Keratinocyte (primary cell): Measurements from ENCODE around the gene HOXD10. TPM values are rescaled to one million over a fixed set of nuclear protein-coding genes. Genes with fewer than 3 reads are reported as not detected.

Source experiments
- DNase-seq: peaks from one replicate; pipeline ENCODE4 v3.0.0-alpha.2; 2011; ENCODE audit warnings: low read depth, missing footprints, low spot score
- FAIRE-seq: peaks from 2 replicates; lab custom pipeline; 2011; peaks lifted over from hg19 to GRCh38; lab: Jason Lieb, UNC
- H2AFZ ChIP-seq: 2 replicates; pipeline ENCODE4 v1.6.0; 2012; ENCODE audit warnings: low read length, control low read depth, inconsistent platforms; ENCODE audit not compliant: control insufficient read depth
- H3K27ac ChIP-seq: 2 replicates; pipeline ENCODE4 v1.5.1; 2011; ENCODE audit warnings: low read length; ENCODE audit not compliant: control insufficient read depth, insufficient read depth
- H3K27me3 ChIP-seq: 3 replicates; pipeline ENCODE4 v1.6.0; 2011; ENCODE audit warnings: low read length; ENCODE audit not compliant: control insufficient read depth, insufficient read depth; ENCODE audit errors: extremely low read depth
- H3K36me3 ChIP-seq, 2 experiments: 2 replicates in 1 of 2; 3 replicates in 1 of 2; pipeline ENCODE4 v1.5.1; 2011; ENCODE audit warnings: low read length in 2 of 2, mild to moderate bottlenecking in 1 of 2; ENCODE audit not compliant: control insufficient read depth in 2 of 2, insufficient read depth in 2 of 2; ENCODE audit errors: extremely low read depth in 1 of 2
- H3K4me1 ChIP-seq: 3 replicates; pipeline ENCODE4 v1.5.1; 2011; ENCODE audit warnings: low read length; ENCODE audit not compliant: control insufficient read depth, insufficient read depth; ENCODE audit errors: extremely low read depth
- H3K4me2 ChIP-seq: 3 replicates; pipeline ENCODE4 v1.6.0; 2011; ENCODE audit warnings: low read depth, low read length; ENCODE audit not compliant: control insufficient read depth, insufficient read depth; ENCODE audit errors: extremely low read depth
- H3K4me3 ChIP-seq, 3 experiments: fragments of 200-600 bp in 1 of 3; sonication (generic) in 1 of 3; 2 replicates in 2 of 3; 3 replicates in 1 of 3; pipeline ENCODE4 v1.5.1; 2011 to 2016; ENCODE audit warnings: low read length in 3 of 3, mild to moderate bottlenecking in 3 of 3, control low read depth in 2 of 3, inconsistent platforms in 1 of 3, low read depth in 1 of 3, mixed read lengths in 1 of 3, mixed run types in 1 of 3, moderate library complexity in 1 of 3; ENCODE audit not compliant: control insufficient read depth in 2 of 3, insufficient read depth in 2 of 3; ENCODE audit errors: extremely low read depth in 1 of 3
- H3K79me2 ChIP-seq: 2 replicates; pipeline ENCODE4 v1.6.0; 2012; ENCODE audit warnings: low read length; ENCODE audit not compliant: control insufficient read depth, insufficient read depth
- H3K9ac ChIP-seq: 3 replicates; pipeline ENCODE4 v1.6.0; 2011; ENCODE audit warnings: low read length; ENCODE audit not compliant: control insufficient read depth, insufficient read depth; ENCODE audit errors: extremely low read depth
- H3K9me1 ChIP-seq: 3 replicates; pipeline ENCODE4 v1.6.0; 2011; ENCODE audit warnings: low read length; ENCODE audit not compliant: control insufficient read depth, insufficient read depth; ENCODE audit errors: extremely low read depth
- H3K9me3 ChIP-seq: 2 replicates; pipeline ENCODE4 v1.5.1; 2012; ENCODE audit warnings: low read depth, low read length; ENCODE audit not compliant: control insufficient read depth
- H4K20me1 ChIP-seq: 3 replicates; pipeline ENCODE4 v1.6.0; 2011; ENCODE audit warnings: low read length; ENCODE audit not compliant: control insufficient read depth, insufficient read depth; ENCODE audit errors: extremely low read depth
- CTCF ChIP-seq, 3 experiments: IDR thresholded peaks in 1 of 3; conservative IDR thresholded peaks in 1 of 3; optimal IDR thresholded peaks in 1 of 3; 2 replicates in 2 of 3; 3 replicates in 1 of 3; pipeline versions ENCODE3 to v1.5.1; 2011; ENCODE audit warnings: low read length in 3 of 3, mild to moderate bottlenecking in 3 of 3, moderate library complexity in 2 of 3, control low read depth in 1 of 3, inconsistent platforms in 1 of 3; ENCODE audit not compliant: insufficient read depth in 2 of 3; ENCODE audit errors: extremely low read depth in 1 of 3
- EZH2 ChIP-seq: IDR thresholded peaks from one replicate; pipeline ENCODE4 v1.6.1; 2012; ENCODE audit warnings: inconsistent platforms, mild to moderate bottlenecking, low read length, moderate library complexity
- dilution Hi-C: fragments of 300-500 bp; cut with MboI; formaldehyde crosslinking; loops from one replicate; pipeline ENCODE4 v1.7.0; 2020; ENCODE audit warnings: low sequenced_read_pairs; ENCODE audit not compliant: extremely low pct_ligation_motif_present
- polyA plus RNA-seq, 5 experiments: library from polyadenylated mRNA; depleted of rRNA in 3 of 5; stranded (reverse) in 3 of 5; stranded (forward) in 1 of 5; unstranded in 1 of 5; fragments of >200 nt; gene quantifications; 1 replicate in 1 of 5; 2 replicates in 3 of 5; 3 replicates in 1 of 5; pipeline versions ENCODE4 v1.2.1 to v1.2.3, GENCODE V29; 2011 to 2012; ENCODE audit warnings: missing spikeins in 2 of 5, low read depth in 1 of 5, low replicate concordance in 1 of 5

HOXD10 gene
- polyA plus RNA-seq, 1 donor (not counting 4 experiments of a cell fraction or from before 2014, with no cell fraction given) = not detected

GRCh38 chr2:176148751-176149421 is 32.3 kb downstream of the HOXD10 start:
- dilution Hi-C loops = no loop called here
- FAIRE-seq (no peak), DNase-seq (no peak)
- H3K9me1 ChIP-seq = no peaks in the 10 kb centered on the region
- no peak overlapping the region for H2AFZ ChIP-seq
- TF ChIP-seq CTCF (optimal IDR thresholded peaks at IDR 0.05 in 1 of 3, IDR thresholded peaks at IDR 0.05 in 1 of 3, conservative IDR thresholded peaks at IDR 0.05 in 1 of 3; ENCODE audit: extremely low read depth in 1 of 3, insufficient read depth in 2 of 3, low read length in 3 of 3) = no peak
- TF ChIP-seq EZH2 = no peak
- no peaks in the 10 kb centered on the region for H3K79me2 ChIP-seq
- no peaks in the 10 kb centered on the region for H3K36me3 ChIP-seq
- no peaks in the 10 kb centered on the region for H4K20me1 ChIP-seq
- H3K4me3 ChIP-seq = no peak overlapping the region
- H3K27me3 ChIP-seq = peaks cover 94% of the 10 kb centered on the region
- no peak overlapping the region for H3K4me2 ChIP-seq
- no peaks in the 10 kb centered on the region for H3K4me1 ChIP-seq
- no peak overlapping the region for H3K27ac ChIP-seq
- H3K9me3 ChIP-seq = no peaks in the 10 kb centered on the region
- no peak overlapping the region for H3K9ac ChIP-seq

- TF ChIP-seq CTCF (optimal IDR thresholded peaks at IDR 0.05 in 1 of 3, IDR thresholded peaks at IDR 0.05 in 1 of 3, conservative IDR thresholded peaks at IDR 0.05 in 1 of 3; ENCODE audit: extremely low read depth in 1 of 3, insufficient read depth in 2 of 3, low read length in 3 of 3) (no peak), EZH2 (no peak)
- Histone ChIP-seq H3K9ac (no peak overlapping the region), H3K27me3 (peaks cover 93% of the 10 kb centered on the region), H4K20me1 (no peaks in the 10 kb centered on the region), H3K79me2 (no peaks in the 10 kb centered on the region), H3K4me3 (no peak overlapping the region), H3K27ac (no peak overlapping the region), H3K4me2 (no peak overlapping the region), H3K36me3 (no peaks in the 10 kb centered on the region), H2AFZ (no peak overlapping the region), H3K9me1 (no peaks in the 10 kb centered on the region), H3K4me1 (no peaks in the 10 kb centered on the region), H3K9me3 (no peaks in the 10 kb centered on the region)
- DNase-seq (no peak), FAIRE-seq (no peak)
- dilution Hi-C loops = no loop called here
Measured at GRCh38 chr2:176149481-176149938, 32.9 kb downstream of the HOXD10 start.
